ENCODE measurements around the gene CHMP2B.

GRCh38 chr3:87248831-87249230 is 21.7 kb downstream of the CHMP2B start:
- TF ChIP-seq CTCF (IDR thresholded peaks at IDR 0.05): no peak
- TF ChIP-seq POLR2A (IDR thresholded peaks at IDR 0.05): no peak

Measured in esophagus squamous epithelium (tissue), 4 donors.